Natural killer cell (primary cell): ENCODE measurements around the gene SRP19. TPM values are rescaled to one million over a fixed set of nuclear protein-coding genes. Genes with fewer than 3 reads are reported as not detected.

Experiments used
- ATAC-seq, 3 donors: fragments of 150-1000 bp in 2 of 3; fragments of 200-7000 bp in 1 of 3; cut with Tn5 transposase; 1 replicate in 1 of 3; 2 replicates in 2 of 3; pipeline ENCODE4 v1.10.0; 2021; ENCODE audit warnings: mild to moderate bottlenecking in 2 of 3, moderate library complexity in 2 of 3
- DNase-seq, 2 donors: peaks; one replicate each; pipeline versions ENCODE4 v3.0.0 to v3.0.0-alpha.2; 2013 to 2021; ENCODE audit warnings: mixed read lengths in 1 of 2
- H3K27ac ChIP-seq: one replicate; pipeline ENCODE4 v1.5.1; 2013; ENCODE audit warnings: mild to moderate bottlenecking, low read length
- H3K27me3 ChIP-seq: one replicate; pipeline ENCODE4 v1.6.1; 2013; ENCODE audit warnings: low read length; ENCODE audit not compliant: control insufficient read depth, insufficient read depth
- H3K36me3 ChIP-seq: one replicate; pipeline ENCODE4 v1.6.1; 2013; ENCODE audit warnings: low read length; ENCODE audit not compliant: control insufficient read depth, insufficient read depth
- H3K4me1 ChIP-seq: one replicate; pipeline ENCODE4 v1.6.1; 2013; ENCODE audit warnings: low read length; ENCODE audit not compliant: control insufficient read depth, insufficient read depth
- H3K4me3 ChIP-seq: one replicate; pipeline ENCODE4 v1.5.1; 2013; ENCODE audit warnings: low read length
- H3K9me3 ChIP-seq: one replicate; pipeline ENCODE4 v1.6.1; 2013; ENCODE audit warnings: low read length; ENCODE audit not compliant: control insufficient read depth, insufficient read depth
- H3K27ac Mint-ChIP-seq, 2 donors: one replicate each; pipeline ENCODE4 v1.8.0; 2022; ENCODE audit warnings: mild to moderate bottlenecking in 2 of 2, mixed read lengths in 2 of 2, moderate library complexity in 1 of 2
- H3K27me3 Mint-ChIP-seq, 2 donors: one replicate each; pipeline ENCODE4 v1.8.0; 2022; ENCODE audit warnings: low read depth in 2 of 2, mixed read lengths in 2 of 2
- H3K36me3 Mint-ChIP-seq: one replicate; pipeline ENCODE4 v1.8.0; 2022; ENCODE audit warnings: mixed read lengths
- H3K4me1 Mint-ChIP-seq, 2 donors: one replicate each; pipeline ENCODE4 v1.8.0; 2022; ENCODE audit warnings: mixed read lengths in 2 of 2
- H3K4me3 Mint-ChIP-seq: one replicate; pipeline ENCODE4 v1.8.0; 2022; ENCODE audit warnings: mild to moderate bottlenecking, moderate library complexity, mixed read lengths
- H3K9me3 Mint-ChIP-seq, 2 donors: one replicate each; pipeline ENCODE4 v1.8.0; 2022; ENCODE audit warnings: mixed read lengths in 2 of 2
- WGBS: methylation state at CpG from one replicate; pipeline ENCODE4 v1.1.7; 2013; ENCODE audit warnings: missing lambda C conversion rate; ENCODE audit not compliant: insufficient coverage; 5-methylcytosine and 5-hydroxymethylcytosine counted together
- intact Hi-C: fragments of 100-400 bp; cut with micrococcal nuclease; formaldehyde crosslinking; loops from one replicate; pipeline ENCODE4 v1.14.2; 2022
- total RNA-seq, 4 donors: library from RNA; stranded (reverse); fragments of 120-200 nt in 1 of 4; gene quantifications; one replicate each; pipeline versions ENCODE4 v1.2.3 to v1.2.4, GENCODE V29; 2013 to 2022
- TF ChIP-seq, protein P1 (sequence below): fragments of 200-600 bp; IDR thresholded peaks from one replicate; pipeline ENCODE4 v1.8.0; 2022; ENCODE audit warnings: antibody characterized with exemption

Gene SRP19
- total RNA-seq, 3 donors from 2014 or later (not counting 1 experiment from before 2014, with no cell fraction given), result 52.8 to 58.5 (median 54.7) TPM

GRCh38 chr5:112833971-112834370, 27.1 kb upstream of the SRP19 start:
- H3K27me3 ChIP-seq, result no peaks in the 10 kb centered on the region
- no peaks in the 10 kb centered on the region for H3K9me3 ChIP-seq
- H3K27me3 Mint-ChIP-seq, result no peaks in the 10 kb centered on the region
- H3K27ac Mint-ChIP-seq, result no peak overlapping the region
- no peak overlapping the region for H3K27ac ChIP-seq
- intact Hi-C loops, result no loop called here
- no peaks in the 10 kb centered on the region for H3K4me1 ChIP-seq
- H3K36me3 Mint-ChIP-seq, result peaks cover 16% of the 10 kb centered on the region
- no peak for ATAC-seq
- H3K4me3 Mint-ChIP-seq, result no peak overlapping the region
- peaks cover 0 to 4% of the 10 kb centered on the region in 2 donors for H3K4me1 Mint-ChIP-seq
- peaks cover 31% of the 10 kb centered on the region for H3K36me3 ChIP-seq
- no peak overlapping the region for H3K4me3 ChIP-seq
- no peaks in the 10 kb centered on the region for H3K9me3 Mint-ChIP-seq
- no peak for DNase-seq
- TF ChIP-seq, protein P1, sequence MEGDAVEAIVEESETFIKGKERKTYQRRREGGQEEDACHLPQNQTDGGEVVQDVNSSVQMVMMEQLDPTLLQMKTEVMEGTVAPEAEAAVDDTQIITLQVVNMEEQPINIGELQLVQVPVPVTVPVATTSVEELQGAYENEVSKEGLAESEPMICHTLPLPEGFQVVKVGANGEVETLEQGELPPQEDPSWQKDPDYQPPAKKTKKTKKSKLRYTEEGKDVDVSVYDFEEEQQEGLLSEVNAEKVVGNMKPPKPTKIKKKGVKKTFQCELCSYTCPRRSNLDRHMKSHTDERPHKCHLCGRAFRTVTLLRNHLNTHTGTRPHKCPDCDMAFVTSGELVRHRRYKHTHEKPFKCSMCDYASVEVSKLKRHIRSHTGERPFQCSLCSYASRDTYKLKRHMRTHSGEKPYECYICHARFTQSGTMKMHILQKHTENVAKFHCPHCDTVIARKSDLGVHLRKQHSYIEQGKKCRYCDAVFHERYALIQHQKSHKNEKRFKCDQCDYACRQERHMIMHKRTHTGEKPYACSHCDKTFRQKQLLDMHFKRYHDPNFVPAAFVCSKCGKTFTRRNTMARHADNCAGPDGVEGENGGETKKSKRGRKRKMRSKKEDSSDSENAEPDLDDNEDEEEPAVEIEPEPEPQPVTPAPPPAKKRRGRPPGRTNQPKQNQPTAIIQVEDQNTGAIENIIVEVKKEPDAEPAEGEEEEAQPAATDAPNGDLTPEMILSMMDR, result no peak
- 96% methylated on average over 12 of the region's 13 CpGs for WGBS

DNA sequence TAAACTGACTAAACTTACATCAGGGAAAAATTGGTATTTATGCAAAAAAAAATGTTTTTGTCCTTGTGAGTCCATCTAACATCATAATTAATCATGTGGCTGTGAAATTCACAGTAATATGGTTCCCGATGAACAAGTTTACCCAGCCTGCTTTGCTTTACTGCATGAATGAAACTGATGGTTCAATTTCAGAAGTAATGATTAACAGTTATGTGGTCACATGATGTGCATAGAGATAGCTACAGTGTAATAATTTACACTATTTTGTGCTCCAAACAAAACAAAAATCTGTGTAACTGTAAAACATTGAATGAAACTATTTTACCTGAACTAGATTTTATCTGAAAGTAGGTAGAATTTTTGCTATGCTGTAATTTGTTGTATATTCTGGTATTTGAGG, 16.6 kb upstream of the SRP19 start:
- no peak overlapping the region for H3K4me3 ChIP-seq
- H3K9me3 ChIP-seq, result no peaks in the 10 kb centered on the region
- H3K27ac ChIP-seq, result no peak overlapping the region
- peak overlapping the region in 1 of 2 donors; percentile 9 for H3K27ac Mint-ChIP-seq
- H3K27me3 Mint-ChIP-seq, result no peaks in the 10 kb centered on the region
- H3K4me3 Mint-ChIP-seq, result no peak overlapping the region
- no peaks in the 10 kb centered on the region for H3K27me3 ChIP-seq
- 100% methylated on average over 1 of the region's 1 CpG for WGBS
- TF ChIP-seq, protein P1, result no peak
- H3K4me1 ChIP-seq, result no peaks in the 10 kb centered on the region
- DNase-seq, result no peak
- H3K4me1 Mint-ChIP-seq, result peaks cover 6 to 7% of the 10 kb centered on the region in 2 donors
- ATAC-seq, result no peak
- H3K36me3 Mint-ChIP-seq, result peaks cover 21% of the 10 kb centered on the region
- intact Hi-C loops, result no loop called here
- H3K9me3 Mint-ChIP-seq, result no peaks in the 10 kb centered on the region
- H3K36me3 ChIP-seq, result peaks cover 8% of the 10 kb centered on the region

DNA sequence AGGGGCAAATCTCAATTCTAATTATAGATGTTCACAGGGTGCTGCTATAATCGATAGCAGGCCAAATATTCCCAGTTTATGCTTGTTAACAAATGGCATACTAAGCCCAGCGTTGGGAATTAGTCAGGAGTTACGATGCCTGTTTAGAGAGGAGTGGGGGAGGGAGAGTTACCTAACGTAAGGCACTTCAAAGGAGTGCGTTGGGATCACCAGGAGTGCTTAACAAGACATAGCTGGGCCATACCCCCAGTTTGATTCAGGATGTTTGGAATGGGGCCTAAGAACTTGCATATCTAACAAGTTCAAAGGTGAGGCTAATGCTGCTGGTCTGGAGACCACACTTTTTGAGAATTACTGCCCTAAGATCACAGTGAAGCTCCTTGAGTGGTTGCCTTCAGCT, 14.5 kb upstream of the SRP19 start:
- Mint-ChIP-seq H3K27me3 (no peaks in the 10 kb centered on the region), H3K4me3 (no peak overlapping the region), H3K27ac (no peak overlapping the region), H3K36me3 (peaks cover 1% of the 10 kb centered on the region), H3K4me1 (peaks cover 6 to 7% of the 10 kb centered on the region in 2 donors), H3K9me3 (no peaks in the 10 kb centered on the region)
- Histone ChIP-seq H3K27ac (no peak overlapping the region), H3K27me3 (no peaks in the 10 kb centered on the region), H3K4me3 (no peak overlapping the region), H3K36me3 (no peaks in the 10 kb centered on the region), H3K9me3 (no peaks in the 10 kb centered on the region), H3K4me1 (no peaks in the 10 kb centered on the region)
- DNase-seq (no peak), ATAC-seq (no peak)
- TF ChIP-seq, protein P1, result no peak
- intact Hi-C loops, result no loop called here
- 96% methylated on average over 5 of the region's 5 CpGs for WGBS

GRCh38 chr5:112847306-112847705, 13.8 kb upstream of the SRP19 start:
- intact Hi-C loops, result no loop called here
- no peaks in the 10 kb centered on the region for H3K27me3 ChIP-seq
- Mint-ChIP-seq H3K9me3 (no peaks in the 10 kb centered on the region), H3K27ac (no peak overlapping the region), H3K4me3 (no peak overlapping the region), H3K36me3 (no peaks in the 10 kb centered on the region), H3K4me1 (peaks cover 6 to 7% of the 10 kb centered on the region in 2 donors), H3K27me3 (peaks cover 0 to 2% of the 10 kb centered on the region in 2 donors)
- H3K9me3 ChIP-seq, result no peaks in the 10 kb centered on the region
- no peaks in the 10 kb centered on the region for H3K4me1 ChIP-seq
- no peak overlapping the region for H3K4me3 ChIP-seq
- ATAC-seq, result no peak
- H3K27ac ChIP-seq, result no peak overlapping the region
- DNase-seq, result no peak
- TF ChIP-seq, protein P1, result no peak
- H3K36me3 ChIP-seq, result no peaks in the 10 kb centered on the region
